MM.1S (cell line): ENCODE data around the gene SNX5.

ENCODE experiments used
- CTCF ChIP-seq: fragments of 300-600 bp; sonication (generic); IDR thresholded peaks from 2 replicates; pipeline ENCODE4 v1.5.1; 2016; ENCODE audit warnings: antibody characterized with exemption, low read length, mixed read lengths
- EZH2 ChIP-seq: fragments of 300-600 bp; sonication (generic); optimal IDR thresholded peaks from 2 replicates; pipeline ENCODE3; 2017; ENCODE audit warnings: low read depth, mild to moderate bottlenecking, antibody characterized with exemption, low read length, mixed read lengths

- TF ChIP-seq EZH2 (no peak), CTCF (no peak)
These were observed 72.3 kb downstream of the SNX5 start for GRCh38 chr20:17896193-17896723.
